Activated CD4-positive, alpha-beta T cell treated with anti-CD3 and anti-CD28 coated beads, Interleukin-10, Interleukin-2, amounts not matched to agents 100 ng/mL and 50 ng/mL, durations not matched to agents 16 hours and 8 hours (primary cell): ENCODE results near the gene CST11.

ENCODE experiments used
- DNase-seq: peaks from one replicate; pipeline ENCODE4 v3.0.0-alpha.2; 2020

The CST11 gene

GRCh38 chr20:23453549-23454543, 1.2 kb upstream of the CST11 start:
- no peak for DNase-seq

GRCh38 chr20:23451956-23452487, 654 bp downstream of the CST11 start:
- no peak for DNase-seq

GRCh38 chr20:23450877-23451276, 1.8 kb downstream of the CST11 start:
- no peak for DNase-seq

- DNase-seq, result peak; percentile 9
Measured at GRCh38 chr20:23449421-23449820, 3.3 kb downstream of the CST11 start.

GRCh38 chr20:23448167-23448566, 4.5 kb downstream of the CST11 start:
- DNase-seq, result no peak

- DNase-seq, result peak; percentile 56
Measured at GRCh38 chr20:23446505-23446904, 6.2 kb downstream of the CST11 start.

- no peak for DNase-seq
Measured at GRCh38 chr20:23445596-23446217, 7.0 kb downstream of the CST11 start.

GRCh38 chr20:23444859-23445258, 7.8 kb downstream of the CST11 start:
- DNase-seq, result no peak

- no peak for DNase-seq
Measured at GRCh38 chr20:23442436-23442835, 10.2 kb downstream of the CST11 start.

- peak; percentile 68 for DNase-seq
Measured at GRCh38 chr20:23441850-23442313, 10.8 kb downstream of the CST11 start.

GRCh38 chr20:23440004-23440403, 12.7 kb downstream of the CST11 start:
- DNase-seq, result no peak

GRCh38 chr20:23438661-23439060, 14.0 kb downstream of the CST11 start:
- no peak for DNase-seq

GRCh38 chr20:23437126-23437899, 15.4 kb downstream of the CST11 start:
- DNase-seq, result no peak

- DNase-seq, result no peak
Measured at GRCh38 chr20:23436681-23437080, 16.0 kb downstream of the CST11 start.

- DNase-seq, result no peak
Measured at GRCh38 chr20:23435626-23436539, 16.8 kb downstream of the CST11 start.

- no peak for DNase-seq
Measured at GRCh38 chr20:23434521-23435313, 18.0 kb downstream of the CST11 start.

- no peak for DNase-seq
Measured at GRCh38 chr20:23433628-23434027, 19.0 kb downstream of the CST11 start.

- no peak for DNase-seq
Measured at GRCh38 chr20:23425129-23425528, 27.5 kb downstream of the CST11 start.

- peak; percentile 97 for DNase-seq
Measured at GRCh38 chr20:23420943-23421931, 31.4 kb downstream of the CST11 start, which contains the start of gene NAPB. NAPB (minus strand) TSS chr20:23421488; CDS start chr20:23421402, 86 bp downstream.
